ENCODE measurements around the gene PUM2.

DNA sequence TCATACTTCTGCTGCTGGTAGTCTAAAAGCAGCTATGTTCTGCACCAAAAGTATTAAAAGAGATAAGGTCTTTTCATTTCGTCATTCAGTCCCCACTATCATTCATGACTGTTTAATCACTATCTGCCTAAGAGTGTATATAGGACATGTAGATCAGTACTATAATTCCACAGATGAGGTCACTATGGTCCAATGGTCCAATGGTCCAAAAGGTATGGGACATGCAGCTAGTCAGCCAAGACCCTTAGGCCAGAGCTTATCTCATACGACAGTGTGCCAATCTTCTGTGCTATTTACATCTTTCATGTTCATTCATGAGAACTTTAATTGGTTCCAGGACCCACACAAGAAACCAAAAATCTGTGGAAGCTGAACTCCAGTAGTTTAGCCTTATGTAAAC, 83.1 kb downstream of the PUM2 start:
- TF ChIP-seq, protein P1, sequence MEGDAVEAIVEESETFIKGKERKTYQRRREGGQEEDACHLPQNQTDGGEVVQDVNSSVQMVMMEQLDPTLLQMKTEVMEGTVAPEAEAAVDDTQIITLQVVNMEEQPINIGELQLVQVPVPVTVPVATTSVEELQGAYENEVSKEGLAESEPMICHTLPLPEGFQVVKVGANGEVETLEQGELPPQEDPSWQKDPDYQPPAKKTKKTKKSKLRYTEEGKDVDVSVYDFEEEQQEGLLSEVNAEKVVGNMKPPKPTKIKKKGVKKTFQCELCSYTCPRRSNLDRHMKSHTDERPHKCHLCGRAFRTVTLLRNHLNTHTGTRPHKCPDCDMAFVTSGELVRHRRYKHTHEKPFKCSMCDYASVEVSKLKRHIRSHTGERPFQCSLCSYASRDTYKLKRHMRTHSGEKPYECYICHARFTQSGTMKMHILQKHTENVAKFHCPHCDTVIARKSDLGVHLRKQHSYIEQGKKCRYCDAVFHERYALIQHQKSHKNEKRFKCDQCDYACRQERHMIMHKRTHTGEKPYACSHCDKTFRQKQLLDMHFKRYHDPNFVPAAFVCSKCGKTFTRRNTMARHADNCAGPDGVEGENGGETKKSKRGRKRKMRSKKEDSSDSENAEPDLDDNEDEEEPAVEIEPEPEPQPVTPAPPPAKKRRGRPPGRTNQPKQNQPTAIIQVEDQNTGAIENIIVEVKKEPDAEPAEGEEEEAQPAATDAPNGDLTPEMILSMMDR (IDR thresholded peaks at IDR 0.05) = no peak
- no peak for TF ChIP-seq POLR2AphosphoS5 (IDR thresholded peaks at IDR 0.05; ENCODE audit: insufficient read depth in 1 of 2, low read depth in 1 of 2)

Measured in vagina (tissue), 2 donors.